ENCODE data around the gene LCMT2.
"Not testable (repeated sequence)": the region's sequence is repeated elsewhere in the genome, so short reads cannot be mapped to it uniquely, and the experiment has no call there.

LCMT2 gene

DNA sequence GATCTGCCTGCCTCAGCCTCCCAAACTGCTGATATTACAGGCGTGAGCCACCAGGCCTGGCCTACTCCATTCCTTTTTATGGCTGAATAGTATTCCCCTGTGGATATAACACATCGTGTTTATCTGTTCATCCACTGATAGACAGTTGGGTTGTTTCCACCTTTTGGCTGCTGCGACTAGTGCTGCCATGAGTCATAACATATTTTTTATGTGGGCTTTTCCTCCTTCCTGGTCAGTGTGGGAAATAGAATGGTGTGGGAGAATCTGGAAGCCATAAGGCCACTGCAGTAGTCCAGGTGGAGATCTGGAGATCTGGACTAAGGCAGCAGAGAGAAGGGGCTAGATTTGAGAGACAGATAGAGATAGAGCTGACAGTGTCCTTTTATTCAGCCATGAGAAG lies 16.2 kb downstream of the LCMT2 start:
- no peak for DNase-seq (ENCODE audit: low spot score)

GRCh38 chr15:43312378-43312777 lies 18.0 kb downstream of the LCMT2 start:
- no peak for DNase-seq (ENCODE audit: low spot score)

DNA sequence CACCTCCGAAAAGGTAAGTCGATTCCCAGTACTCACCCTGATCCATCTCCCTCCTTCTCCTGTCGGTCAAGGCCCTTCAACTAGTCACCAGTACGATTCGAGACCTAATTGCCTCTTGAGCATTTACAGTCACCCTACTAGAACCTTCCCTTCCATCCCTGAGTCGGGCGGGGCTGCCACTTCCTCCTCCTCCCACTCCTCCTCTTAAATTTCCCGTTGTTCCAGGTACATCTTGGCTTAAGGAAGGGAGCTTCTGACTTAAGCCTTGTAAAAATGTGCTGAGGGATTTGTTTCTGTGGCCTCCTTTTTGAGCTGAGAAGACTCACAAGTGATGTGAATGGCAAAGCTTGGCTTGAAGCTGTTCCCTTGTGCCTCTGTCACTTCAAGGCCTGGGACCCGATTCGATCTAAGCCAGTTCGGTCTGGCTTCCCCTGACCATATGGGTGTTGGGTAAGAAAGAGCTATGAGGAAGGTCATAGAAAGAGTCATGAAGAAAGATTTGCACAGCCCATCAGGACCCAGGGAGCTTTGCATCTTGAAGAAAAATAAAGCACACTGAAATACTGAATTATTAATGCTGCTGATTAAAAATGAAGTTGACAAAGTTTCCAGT lies 28.1 kb downstream of the LCMT2 start, which contains the start of gene TGM7:
TGM7 (minus strand) TSS at position 51 of the 613 bp plus-strand sequence.
- no peak for DNase-seq (ENCODE audit: low spot score)

- DNase-seq (ENCODE audit: low spot score) = no peak
Measured at GRCh38 chr15:43299884-43300283, 30.5 kb downstream of the LCMT2 start.

DNA sequence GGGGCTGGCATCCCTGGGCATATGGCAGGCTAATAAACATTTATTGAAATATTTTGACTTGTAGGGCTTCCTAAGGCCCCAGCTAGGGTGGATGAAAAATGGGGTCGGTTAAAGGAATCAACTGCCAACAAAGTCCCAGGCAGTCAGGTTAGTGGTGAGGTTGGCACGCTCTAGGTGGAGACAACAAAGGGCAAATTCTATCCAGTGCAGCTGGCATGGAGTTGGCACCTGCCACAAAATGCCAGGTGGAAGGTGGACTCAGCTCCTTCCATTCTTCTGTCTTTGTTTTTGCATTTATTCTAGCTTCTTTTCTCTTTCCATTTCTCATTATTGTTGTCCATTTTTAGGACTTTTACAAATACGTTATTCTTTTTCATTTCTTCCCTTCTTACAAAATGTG lies 31.0 kb downstream of the LCMT2 start:
- no peak for DNase-seq (ENCODE audit: low spot score)

GRCh38 chr15:43294091-43294706 lies 36.2 kb downstream of the LCMT2 start:
- DNase-seq (ENCODE audit: low spot score) = no peak

DNA sequence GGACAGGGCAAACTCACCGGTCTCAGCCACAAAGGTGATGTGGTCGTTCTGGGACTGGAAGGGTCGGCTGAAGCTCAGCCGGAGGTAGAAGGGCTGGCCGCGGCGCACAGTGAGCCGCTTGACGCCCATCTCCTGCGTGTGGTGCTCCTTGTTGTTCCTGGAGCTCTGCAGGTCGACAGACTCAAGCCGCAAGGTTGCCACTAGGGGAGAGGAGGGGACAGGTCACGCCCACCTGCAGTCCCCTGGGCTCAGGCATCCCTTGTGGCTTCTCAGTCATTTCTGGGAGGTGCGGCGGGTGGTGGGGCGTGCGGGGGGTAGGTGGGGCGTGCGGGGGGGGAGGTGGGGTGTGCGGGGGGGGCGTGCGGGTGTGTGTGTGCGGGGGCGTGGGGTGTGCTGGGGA lies 36.9 kb downstream of the LCMT2 start:
- no peak for DNase-seq (ENCODE audit: low spot score)

DNA sequence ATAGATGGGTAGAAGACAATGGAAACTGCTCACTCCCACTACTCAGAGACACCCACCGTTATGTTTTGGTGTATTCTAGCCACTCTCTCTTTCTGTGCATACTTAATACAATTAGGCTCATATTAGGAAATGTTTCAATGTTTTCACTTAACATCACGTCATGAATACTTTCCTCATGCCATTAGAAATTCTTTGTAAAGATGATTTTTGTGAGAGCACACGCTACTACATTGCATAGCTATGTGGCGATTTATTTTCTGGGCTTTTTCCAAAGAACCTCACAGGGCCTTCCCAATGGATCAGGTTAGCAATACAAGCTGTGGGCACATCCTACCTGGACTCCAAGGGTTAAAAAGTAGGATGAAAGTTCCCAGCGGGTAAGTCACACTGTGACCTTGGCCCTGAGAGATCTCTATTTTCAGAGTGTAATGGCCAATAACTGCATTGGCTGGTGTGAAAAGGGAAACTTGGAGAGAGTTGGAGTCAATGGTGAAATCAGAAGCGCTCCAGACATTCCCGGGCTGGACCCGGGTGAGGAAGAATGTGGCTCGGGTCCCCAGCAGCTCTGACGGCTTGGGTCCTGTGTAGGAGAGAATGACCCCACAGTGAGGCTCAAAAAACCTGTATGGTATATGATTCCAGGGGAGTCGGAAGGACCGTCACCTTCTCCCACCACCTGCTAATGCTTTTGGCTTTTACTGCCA lies 37.8 kb downstream of the LCMT2 start:
- no peak for DNase-seq (ENCODE audit: low spot score)

GRCh38 chr15:43289656-43290055 lies 40.7 kb downstream of the LCMT2 start:
- DNase-seq (ENCODE audit: low spot score) = not testable (repeated sequence)

DNA sequence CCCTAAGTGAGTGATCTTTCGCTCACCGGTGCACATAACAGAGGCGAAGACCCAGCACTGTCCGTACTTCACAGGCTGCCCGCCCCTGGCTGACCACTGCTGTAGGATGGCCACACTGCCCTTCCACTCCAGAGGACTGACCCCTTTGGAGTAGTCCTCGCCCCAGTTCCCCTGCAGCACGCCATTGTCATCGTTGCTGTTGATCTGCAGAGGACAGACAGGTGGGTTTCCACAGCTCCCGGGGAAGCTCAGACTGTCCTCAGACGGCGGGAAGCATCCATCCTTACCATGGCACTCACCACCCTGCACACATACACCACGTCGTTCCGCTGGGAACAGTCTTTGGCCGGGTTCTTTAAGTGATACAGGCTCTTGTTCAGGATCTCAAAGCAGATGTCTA lies 43.1 kb downstream of the LCMT2 start:
- no peak for DNase-seq (ENCODE audit: low spot score)

- DNase-seq (ENCODE audit: low spot score) = no peak
Measured at GRCh38 chr15:43286074-43286473, 44.3 kb downstream of the LCMT2 start.

GRCh38 chr15:43285609-43286037 lies 44.8 kb downstream of the LCMT2 start:
- peak; percentile 27 for DNase-seq (ENCODE audit: low spot score)

- no peak for DNase-seq (ENCODE audit: low spot score)
Measured at GRCh38 chr15:43283526-43283925, 46.8 kb downstream of the LCMT2 start.

GRCh38 chr15:43281926-43282602 lies 48.3 kb downstream of the LCMT2 start:
- DNase-seq (ENCODE audit: low spot score) = no peak

DNA sequence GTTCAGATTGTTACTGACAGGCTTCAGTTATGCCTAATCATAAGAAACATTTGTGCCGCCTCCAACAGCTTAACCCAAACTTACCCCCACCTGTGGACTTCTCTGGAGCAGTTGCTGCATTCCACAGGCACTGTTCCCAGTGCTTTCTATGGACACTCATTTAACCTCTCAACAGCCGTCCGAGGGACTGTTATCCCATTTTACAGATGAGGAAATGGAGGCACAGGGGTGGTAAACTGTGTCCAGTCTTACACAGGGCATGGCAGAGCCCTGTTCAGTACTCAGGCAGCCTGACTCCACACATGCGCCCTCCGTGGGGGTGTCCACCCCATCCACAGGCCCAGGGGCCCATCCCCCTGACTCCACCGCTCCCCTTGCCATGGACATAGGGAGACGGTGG lies 49.4 kb downstream of the LCMT2 start:
- DNase-seq (ENCODE audit: low spot score) = no peak

GRCh38 chr15:43279496-43279895 lies 50.9 kb downstream of the LCMT2 start:
- no peak for DNase-seq (ENCODE audit: low spot score)

DNA sequence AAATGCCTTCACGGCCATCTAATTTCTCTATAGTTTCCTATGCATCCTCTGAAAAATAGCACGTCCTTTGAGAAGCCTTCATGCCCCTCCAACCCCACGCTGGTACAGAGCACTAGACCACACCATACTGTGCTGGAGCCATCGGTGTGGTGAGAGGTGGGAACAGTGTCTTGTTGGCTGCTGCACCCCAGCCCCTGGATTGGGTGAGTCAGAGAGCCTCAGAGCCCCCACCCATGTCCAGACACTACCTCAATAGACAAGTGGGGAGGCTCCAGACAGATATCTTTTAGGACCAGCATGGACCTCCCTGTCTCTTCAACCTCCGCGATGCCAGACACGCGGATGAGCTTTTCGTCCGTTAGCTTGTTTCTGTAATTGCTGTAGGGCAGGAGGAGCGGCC lies 51.5 kb downstream of the LCMT2 start:
- no peak for DNase-seq (ENCODE audit: low spot score)

- DNase-seq (ENCODE audit: low spot score) = no peak
Measured at GRCh38 chr15:43277901-43278300, 52.5 kb downstream of the LCMT2 start.

DNA sequence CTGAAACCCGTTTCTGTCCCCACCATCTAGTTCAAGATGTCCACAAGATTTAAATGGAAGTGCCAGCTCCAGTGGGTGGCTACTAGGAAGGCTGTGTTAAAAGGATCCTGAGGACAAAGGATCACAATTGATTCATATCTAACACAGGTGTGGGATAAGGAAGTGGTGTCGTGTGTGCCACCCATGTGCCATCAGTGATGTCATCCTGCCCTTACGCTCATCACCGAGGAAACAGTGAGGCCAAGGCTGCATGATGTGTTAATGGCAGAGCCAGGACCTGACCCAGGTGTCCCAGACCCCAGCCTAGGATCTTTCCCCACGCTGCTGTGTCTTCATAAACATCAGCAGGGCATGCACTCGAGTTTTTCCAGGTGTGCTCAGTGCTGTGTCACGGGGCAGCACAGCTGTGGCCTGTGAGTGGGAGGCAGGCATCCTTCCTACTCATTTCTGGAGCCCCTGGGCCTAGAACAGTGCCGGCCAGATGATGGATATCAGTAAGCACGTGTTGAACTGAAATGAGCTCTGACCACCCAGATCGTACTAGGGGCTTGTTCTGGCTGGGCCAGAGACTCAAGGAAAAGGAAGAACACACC lies 53.0 kb downstream of the LCMT2 start:
- DNase-seq (ENCODE audit: low spot score) = no peak

- DNase-seq (ENCODE audit: low spot score) = no peak
Measured at GRCh38 chr15:43276563-43277200, 53.7 kb downstream of the LCMT2 start.

DNA sequence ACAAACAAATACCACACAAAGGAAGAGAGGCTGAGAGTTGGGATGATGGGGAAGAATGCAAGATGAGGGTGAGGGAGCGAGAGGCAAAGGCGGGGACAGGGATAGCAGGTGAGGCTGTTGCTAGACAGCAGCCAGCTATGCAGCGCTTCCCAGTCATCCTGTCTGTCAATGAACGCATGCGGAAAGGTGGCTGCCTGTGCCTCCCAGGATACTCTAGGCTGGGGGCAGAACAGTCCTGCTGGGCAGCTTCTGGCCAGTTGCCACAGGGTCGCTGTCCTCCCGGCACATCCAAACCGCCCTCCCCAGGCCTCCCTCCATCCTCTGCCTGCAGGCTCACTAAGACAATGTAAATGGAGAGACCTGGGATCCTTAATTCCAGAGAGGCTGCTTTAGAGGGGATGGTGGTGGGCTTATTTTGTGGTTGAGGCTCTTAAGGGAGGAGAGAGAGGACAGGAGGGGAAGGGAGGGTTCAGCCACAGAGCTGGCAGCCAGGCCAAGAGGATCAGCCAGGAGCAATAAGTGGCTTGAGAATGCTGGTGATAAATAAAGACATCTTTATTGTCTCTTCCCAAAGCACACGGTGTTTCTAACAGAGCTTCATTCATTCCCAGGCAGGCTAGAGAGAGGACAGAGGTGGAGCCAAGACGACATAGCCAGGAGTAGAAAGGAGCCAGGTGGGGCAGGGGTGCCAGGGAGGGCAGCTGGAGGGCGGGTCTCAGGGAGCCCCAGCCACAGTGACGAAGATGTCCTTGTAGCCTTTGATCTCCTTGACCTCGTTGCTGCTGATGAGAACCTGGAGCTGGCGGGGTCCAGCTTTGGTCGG lies 54.4 kb downstream of the LCMT2 start:
- DNase-seq (ENCODE audit: low spot score) = no peak
